WTC11 (cell line): ENCODE results near the gene ST6GALNAC2.

ENCODE experiments used
- ELF4 ChIP-seq: sonication (generic); formaldehyde crosslinking; IDR thresholded peaks from 2 replicates; pipeline ENCODE4 v1.8.1; 2022; ENCODE audit warnings: low read depth, mild to moderate bottlenecking, moderate library complexity, missing genetic modification reagents
- NFYB ChIP-seq: sonication (generic); formaldehyde crosslinking; conservative IDR thresholded peaks from 2 replicates; pipeline ENCODE4 v1.8.0; 2022; ENCODE audit warnings: low read depth, missing genetic modification reagents
- OVOL2 ChIP-seq: fragments of 250-450 bp; sonication (Bioruptor Pico); IDR thresholded peaks from 2 replicates; pipeline ENCODE4 v1.9.0; 2021; ENCODE audit warnings: mild to moderate bottlenecking, borderline replicate concordance
- SP1 ChIP-seq: sonication (generic); formaldehyde crosslinking; conservative IDR thresholded peaks from 2 replicates; pipeline ENCODE4 v1.8.1; 2022; ENCODE audit warnings: missing genetic modification reagents
- ZNF121 ChIP-seq: sonication (generic); formaldehyde crosslinking; IDR thresholded peaks from 2 replicates; pipeline ENCODE4 v1.8.0; 2023; ENCODE audit warnings: missing genetic modification reagents
- ZNF138 ChIP-seq: sonication (generic); formaldehyde crosslinking; conservative IDR thresholded peaks from 2 replicates; pipeline ENCODE4 v1.8.1; 2022; ENCODE audit warnings: mild to moderate bottlenecking, moderate library complexity, missing genetic modification reagents
- TF ChIP-seq, protein P1 (sequence below): fragments of 200-600 bp; IDR thresholded peaks from 2 replicates; pipeline ENCODE4 v1.8.0; 2022; ENCODE audit warnings: antibody characterized with exemption
- TF ChIP-seq, protein P2 (sequence below): sonication (generic); formaldehyde crosslinking; IDR thresholded peaks from 2 replicates; pipeline ENCODE4 v1.8.0; 2023; ENCODE audit warnings: mild to moderate bottlenecking, missing genetic modification reagents
- TF ChIP-seq, protein P3 (sequence below): sonication (generic); formaldehyde crosslinking; IDR thresholded peaks from 2 replicates; pipeline ENCODE4 v1.8.0; 2023; ENCODE audit warnings: missing genetic modification reagents
- TF ChIP-seq, protein P4 (sequence below): sonication (generic); formaldehyde crosslinking; IDR thresholded peaks from 2 replicates; pipeline ENCODE4 v1.8.1; 2022; ENCODE audit warnings: low read depth, mild to moderate bottlenecking, moderate library complexity, missing genetic modification reagents, borderline replicate concordance
- TF ChIP-seq, protein P5 (sequence below): sonication (generic); formaldehyde crosslinking; IDR thresholded peaks from 2 replicates; pipeline ENCODE4 v1.8.0; 2022; ENCODE audit warnings: mild to moderate bottlenecking, missing genetic modification reagents

DNA sequence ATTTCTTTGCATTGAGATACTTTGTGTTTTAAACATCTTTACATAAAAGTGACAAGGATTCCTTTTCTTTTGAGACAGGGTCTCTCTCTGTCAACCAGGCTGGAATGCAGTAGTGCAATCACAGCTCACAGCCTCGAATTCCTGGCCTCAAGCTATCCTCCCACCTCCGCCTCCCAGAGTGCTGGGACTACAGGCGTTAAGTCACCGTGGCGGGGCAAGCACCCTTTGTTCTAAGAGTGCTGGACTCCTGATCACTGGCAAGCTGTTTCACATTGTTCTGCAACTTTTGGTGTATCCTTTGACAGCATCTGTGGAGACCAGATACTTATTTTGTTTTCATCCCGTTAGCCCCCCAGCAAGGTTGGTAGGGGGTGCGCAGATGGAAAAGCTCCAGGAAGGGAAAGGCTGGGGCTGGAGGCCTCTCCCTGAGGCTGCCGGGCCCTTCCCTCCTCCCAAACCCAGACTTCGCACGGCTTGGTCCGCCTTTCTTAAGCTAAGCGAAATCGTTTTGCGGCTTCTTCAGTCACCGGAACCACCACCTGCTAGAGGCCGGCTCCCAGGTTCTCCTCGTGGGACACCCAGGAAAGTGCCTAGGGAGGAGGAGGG, 1.1 kb downstream of the ST6GALNAC2 start:
- no peak for TF ChIP-seq ZNF121 (CRISPR knock-in tag)
- TF ChIP-seq, protein P1, sequence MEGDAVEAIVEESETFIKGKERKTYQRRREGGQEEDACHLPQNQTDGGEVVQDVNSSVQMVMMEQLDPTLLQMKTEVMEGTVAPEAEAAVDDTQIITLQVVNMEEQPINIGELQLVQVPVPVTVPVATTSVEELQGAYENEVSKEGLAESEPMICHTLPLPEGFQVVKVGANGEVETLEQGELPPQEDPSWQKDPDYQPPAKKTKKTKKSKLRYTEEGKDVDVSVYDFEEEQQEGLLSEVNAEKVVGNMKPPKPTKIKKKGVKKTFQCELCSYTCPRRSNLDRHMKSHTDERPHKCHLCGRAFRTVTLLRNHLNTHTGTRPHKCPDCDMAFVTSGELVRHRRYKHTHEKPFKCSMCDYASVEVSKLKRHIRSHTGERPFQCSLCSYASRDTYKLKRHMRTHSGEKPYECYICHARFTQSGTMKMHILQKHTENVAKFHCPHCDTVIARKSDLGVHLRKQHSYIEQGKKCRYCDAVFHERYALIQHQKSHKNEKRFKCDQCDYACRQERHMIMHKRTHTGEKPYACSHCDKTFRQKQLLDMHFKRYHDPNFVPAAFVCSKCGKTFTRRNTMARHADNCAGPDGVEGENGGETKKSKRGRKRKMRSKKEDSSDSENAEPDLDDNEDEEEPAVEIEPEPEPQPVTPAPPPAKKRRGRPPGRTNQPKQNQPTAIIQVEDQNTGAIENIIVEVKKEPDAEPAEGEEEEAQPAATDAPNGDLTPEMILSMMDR: no peak
- no peak for TF ChIP-seq SP1 (CRISPR knock-in tag)
- TF ChIP-seq, protein P2, sequence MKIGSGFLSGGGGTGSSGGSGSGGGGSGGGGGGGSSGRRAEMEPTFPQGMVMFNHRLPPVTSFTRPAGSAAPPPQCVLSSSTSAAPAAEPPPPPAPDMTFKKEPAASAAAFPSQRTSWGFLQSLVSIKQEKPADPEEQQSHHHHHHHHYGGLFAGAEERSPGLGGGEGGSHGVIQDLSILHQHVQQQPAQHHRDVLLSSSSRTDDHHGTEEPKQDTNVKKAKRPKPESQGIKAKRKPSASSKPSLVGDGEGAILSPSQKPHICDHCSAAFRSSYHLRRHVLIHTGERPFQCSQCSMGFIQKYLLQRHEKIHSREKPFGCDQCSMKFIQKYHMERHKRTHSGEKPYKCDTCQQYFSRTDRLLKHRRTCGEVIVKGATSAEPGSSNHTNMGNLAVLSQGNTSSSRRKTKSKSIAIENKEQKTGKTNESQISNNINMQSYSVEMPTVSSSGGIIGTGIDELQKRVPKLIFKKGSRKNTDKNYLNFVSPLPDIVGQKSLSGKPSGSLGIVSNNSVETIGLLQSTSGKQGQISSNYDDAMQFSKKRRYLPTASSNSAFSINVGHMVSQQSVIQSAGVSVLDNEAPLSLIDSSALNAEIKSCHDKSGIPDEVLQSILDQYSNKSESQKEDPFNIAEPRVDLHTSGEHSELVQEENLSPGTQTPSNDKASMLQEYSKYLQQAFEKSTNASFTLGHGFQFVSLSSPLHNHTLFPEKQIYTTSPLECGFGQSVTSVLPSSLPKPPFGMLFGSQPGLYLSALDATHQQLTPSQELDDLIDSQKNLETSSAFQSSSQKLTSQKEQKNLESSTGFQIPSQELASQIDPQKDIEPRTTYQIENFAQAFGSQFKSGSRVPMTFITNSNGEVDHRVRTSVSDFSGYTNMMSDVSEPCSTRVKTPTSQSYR (CRISPR knock-in tag): 0 out of 2 replicates have a peak, but pooled peaks have one; percentile 35
- no peak for TF ChIP-seq NFYB
- TF ChIP-seq, protein P3, sequence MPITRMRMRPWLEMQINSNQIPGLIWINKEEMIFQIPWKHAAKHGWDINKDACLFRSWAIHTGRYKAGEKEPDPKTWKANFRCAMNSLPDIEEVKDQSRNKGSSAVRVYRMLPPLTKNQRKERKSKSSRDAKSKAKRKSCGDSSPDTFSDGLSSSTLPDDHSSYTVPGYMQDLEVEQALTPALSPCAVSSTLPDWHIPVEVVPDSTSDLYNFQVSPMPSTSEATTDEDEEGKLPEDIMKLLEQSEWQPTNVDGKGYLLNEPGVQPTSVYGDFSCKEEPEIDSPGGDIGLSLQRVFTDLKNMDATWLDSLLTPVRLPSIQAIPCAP: no peak
- no peak for TF ChIP-seq ZNF138
- no peak for TF ChIP-seq OVOL2 (CRISPR knock-in tag)
- TF ChIP-seq, protein P4, sequence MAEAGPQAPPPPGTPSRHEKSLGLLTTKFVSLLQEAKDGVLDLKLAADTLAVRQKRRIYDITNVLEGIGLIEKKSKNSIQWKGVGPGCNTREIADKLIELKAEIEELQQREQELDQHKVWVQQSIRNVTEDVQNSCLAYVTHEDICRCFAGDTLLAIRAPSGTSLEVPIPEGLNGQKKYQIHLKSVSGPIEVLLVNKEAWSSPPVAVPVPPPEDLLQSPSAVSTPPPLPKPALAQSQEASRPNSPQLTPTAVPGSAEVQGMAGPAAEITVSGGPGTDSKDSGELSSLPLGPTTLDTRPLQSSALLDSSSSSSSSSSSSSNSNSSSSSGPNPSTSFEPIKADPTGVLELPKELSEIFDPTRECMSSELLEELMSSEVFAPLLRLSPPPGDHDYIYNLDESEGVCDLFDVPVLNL (CRISPR knock-in tag): no peak
- TF ChIP-seq, protein P5, sequence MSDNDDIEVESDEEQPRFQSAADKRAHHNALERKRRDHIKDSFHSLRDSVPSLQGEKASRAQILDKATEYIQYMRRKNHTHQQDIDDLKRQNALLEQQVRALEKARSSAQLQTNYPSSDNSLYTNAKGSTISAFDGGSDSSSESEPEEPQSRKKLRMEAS (CRISPR knock-in tag): no peak; the same call in 1 of the 2 replicates
- TF ChIP-seq ELF4: no peak
